Measurements from ENCODE around the gene MEF2B.

The MEF2B gene

GRCh38 chr19:19170053-19170872 is at the start of gene MEF2B:
Gene MEF2B, minus strand, starts transcription at chr19:19170263. Its CDS starts 19,528 bp downstream, at chr19:19150735.
- peak; percentile 39 to 43 for DNase-seq (ENCODE audit: low read depth in 2 of 2)

- no peak for DNase-seq (ENCODE audit: low read depth in 2 of 2)
These were observed 48.8 kb upstream of the MEF2B start for GRCh38 chr19:19218911-19219310.

DNA sequence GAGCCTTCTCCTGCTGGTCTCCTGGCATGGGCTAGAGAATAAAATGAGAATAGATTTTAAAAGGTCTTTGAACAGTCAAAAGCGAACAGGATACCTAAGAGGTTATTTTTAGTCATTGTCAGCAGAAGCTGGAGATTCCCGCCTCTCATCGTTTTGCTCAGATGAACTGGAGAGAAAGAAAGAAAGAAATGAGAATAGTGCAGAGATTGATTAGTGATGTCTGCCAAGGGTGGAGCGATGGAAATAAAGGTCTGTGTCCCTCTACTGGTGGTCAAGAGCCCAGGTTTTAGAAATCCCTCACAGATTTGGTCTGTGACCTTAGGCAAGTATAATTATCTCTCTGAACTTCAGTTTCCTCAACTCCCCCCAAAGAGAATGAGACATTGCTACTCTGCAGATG is 47.0 kb upstream of the MEF2B start:
- DNase-seq (ENCODE audit: low read depth in 2 of 2) = no peak

- DNase-seq (ENCODE audit: low read depth in 2 of 2) = no peak
These were observed 45.7 kb upstream of the MEF2B start for GRCh38 chr19:19215792-19216191.

GRCh38 chr19:19214892-19215291 is 44.8 kb upstream of the MEF2B start:
- DNase-seq (ENCODE audit: low read depth in 2 of 2) = no peak

- DNase-seq (ENCODE audit: low read depth in 2 of 2) = no peak
These were observed 44.1 kb upstream of the MEF2B start for GRCh38 chr19:19214159-19214490.

GRCh38 chr19:19213426-19214158 is 43.5 kb upstream of the MEF2B start:
- DNase-seq (ENCODE audit: low read depth in 2 of 2) = no peak

- DNase-seq (ENCODE audit: low read depth in 2 of 2) = no peak
These were observed 42.9 kb upstream of the MEF2B start for GRCh38 chr19:19212916-19213315.

DNA sequence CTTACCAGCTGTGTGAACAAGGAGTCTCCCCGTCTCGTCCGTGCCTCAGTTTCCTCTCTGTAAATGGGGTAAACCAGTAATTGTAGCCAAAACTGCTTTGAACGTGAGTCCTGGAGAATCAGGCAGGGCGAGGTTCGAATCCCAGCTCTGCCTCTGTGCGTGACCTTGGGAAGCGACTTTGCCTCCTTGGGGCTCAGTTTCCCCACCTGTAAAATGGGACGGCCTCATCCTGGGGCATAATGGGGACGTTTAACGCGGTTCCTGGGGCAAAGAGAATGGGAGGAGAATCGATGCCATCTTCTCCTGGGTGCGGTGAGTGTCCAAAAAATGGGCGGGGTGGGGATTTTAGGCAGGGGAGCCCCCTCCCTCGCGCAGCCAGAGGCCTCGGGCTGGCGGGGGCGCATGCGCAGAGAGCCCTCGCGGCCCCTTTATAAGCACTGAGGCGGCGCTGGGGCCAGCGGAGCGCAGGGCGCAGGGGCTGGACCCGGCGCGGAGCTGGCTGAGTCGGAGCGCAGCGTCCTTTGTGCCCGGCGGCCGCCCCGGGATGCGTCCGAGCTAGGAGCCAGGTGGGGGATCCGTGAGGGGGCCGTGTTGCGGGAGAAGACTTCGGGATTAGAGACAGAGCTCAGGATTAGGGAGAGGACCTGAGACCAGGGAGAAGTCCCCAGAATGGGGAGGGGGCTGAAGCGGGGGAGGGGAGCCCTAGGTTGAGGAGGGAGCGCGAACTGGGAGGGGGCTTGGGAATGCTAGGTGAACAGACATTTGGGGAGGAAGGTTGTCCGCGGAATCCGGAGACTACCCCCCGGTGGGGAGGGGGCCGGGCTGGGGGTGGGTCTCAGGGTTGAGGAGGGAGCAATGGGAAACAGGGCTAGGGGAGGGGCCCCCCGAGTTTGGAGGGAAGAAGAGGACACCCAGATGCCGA is 41.7 kb upstream of the MEF2B start, which contains the start of gene NCAN:
NCAN (plus strand) TSS at position 460 of the 922 bp plus-strand sequence. CDS start 4,996 bp downstream, outside the sequence.
- DNase-seq (ENCODE audit: low read depth in 2 of 2) = no peak

DNA sequence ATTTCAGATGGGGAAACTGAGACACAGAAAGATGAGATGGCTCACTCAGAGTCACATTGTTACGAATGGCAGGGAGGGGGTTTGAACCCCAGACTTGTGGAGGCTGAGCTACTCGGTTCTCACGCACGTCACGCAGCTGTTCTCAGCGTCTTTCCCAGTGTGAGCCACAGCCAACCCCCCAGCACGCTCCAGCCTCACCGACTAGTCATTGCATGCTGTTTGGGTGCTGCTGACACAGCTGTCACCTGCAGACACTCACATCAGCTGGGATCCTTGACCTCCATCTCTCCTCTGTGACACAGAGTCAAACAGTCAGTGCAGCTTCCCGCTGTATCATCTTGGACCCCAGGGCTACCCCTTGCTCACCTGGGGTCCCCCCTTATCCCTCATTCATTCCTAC is 39.3 kb upstream of the MEF2B start:
- DNase-seq (ENCODE audit: low read depth in 2 of 2) = no peak

GRCh38 chr19:19207637-19208572 is 37.8 kb upstream of the MEF2B start:
- no peak for DNase-seq (ENCODE audit: low read depth in 2 of 2)

DNA sequence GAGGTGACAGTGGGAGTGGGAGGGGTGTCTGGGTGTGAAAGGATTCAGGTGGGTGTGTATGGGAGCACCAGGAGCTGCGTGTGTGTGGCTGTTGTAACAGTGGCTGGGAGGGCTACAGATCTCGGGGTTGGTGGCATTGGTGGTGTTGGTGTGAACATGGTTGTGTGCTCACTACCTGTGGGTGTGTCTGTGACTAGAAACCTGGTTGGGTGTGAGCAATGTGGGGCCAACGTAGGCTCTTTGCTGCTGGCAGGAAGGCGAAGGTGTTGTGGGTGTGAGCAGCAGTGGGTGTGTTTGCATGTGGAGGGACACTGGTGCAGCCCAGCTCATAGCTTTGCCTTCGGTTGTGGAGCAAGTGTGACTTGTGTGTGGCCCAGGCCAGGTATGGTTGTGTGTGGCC is 36.9 kb upstream of the MEF2B start:
- no peak for DNase-seq (ENCODE audit: low read depth in 2 of 2)

DNA sequence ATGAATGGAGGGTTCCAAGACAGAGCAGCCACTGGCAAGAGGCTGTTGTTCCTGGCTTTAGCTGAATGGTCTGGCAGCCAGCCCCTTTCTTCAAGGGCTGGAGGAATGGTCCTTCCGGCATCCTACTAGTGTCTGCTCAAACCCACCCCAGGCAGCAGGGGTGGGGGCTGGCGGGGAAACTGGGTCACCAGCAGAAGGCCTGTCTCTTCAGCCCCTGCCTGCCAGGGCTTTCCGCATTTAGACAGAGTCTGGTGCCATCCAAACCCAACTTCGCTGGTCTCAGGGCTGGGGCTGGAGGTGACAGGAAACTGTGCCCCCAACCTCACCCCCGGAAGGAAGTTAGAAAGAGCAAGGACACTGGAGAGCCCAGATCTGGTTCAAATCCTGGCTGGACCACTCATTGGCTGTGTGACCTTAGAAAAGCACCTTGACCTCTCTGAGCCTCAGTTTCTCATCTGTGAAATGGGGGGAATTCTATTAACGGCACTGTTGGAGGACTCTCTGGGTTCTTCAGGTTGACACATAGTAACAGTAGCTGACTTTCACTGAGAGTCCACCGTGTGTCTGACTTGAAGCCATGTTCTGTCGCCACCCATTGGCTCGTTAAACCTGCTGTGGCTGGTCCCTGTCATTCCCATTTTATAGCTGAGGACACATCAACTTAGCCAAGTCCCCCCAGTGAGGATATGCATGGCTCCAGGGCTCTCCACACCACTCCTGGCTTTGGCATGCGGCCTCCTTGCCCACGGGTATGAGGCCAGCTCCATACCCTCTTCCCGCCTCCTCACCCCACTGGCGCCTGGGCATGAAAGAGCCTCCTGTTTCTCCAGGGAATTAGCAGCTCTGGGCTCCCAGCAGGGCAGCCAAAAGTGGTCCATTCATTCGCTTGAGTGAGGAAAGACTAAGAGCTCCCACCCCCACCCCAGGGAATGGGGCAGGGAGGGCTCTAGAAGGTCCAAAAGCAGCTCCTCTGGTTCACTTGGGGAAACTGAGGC is 35.6 kb upstream of the MEF2B start:
- DNase-seq (ENCODE audit: low read depth in 2 of 2) = no peak

GRCh38 chr19:19204181-19204580 is 34.1 kb upstream of the MEF2B start:
- no peak for DNase-seq (ENCODE audit: low read depth in 2 of 2)

DNA sequence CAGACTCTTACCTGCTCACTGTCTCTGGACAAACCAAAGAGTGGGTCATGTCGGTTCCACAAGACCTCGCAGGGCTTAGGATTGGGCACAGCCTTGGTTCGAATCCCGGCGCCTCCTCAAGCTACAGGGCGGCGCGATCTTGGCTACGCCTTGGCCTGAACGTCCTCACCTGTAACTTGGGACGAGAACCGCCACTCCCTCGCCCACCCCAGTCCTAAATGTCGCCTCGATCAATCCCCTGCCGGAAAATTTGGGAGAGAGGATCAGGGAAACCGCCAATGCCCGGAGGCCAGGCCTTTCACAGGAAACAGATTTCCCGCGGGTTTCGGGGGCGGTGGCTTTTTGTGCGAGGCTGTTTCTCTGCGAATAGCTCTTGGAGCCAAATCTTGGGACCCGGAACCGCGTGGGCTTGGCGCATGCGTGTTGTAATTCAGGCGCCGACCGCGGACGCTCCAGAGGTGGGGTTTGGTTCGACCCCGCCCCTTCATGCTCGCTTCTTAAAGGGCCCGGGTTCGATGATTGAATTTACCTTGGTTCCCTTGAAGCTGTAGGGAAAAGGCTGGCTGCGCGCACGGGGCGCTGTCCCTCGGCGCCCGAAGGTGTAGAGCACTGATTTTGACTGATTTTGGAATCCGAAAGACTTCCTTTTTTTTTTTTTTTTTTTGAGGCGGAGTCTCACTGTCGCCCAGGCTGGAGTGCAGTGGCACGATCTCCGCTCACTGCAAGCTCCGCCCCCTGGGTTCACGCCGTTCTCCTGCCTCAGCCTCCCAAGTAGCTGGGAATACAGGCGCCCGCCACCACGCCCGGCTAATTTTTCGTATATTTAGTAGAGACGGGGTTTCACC is 33.2 kb upstream of the MEF2B start, which contains the start of gene NR2C2AP:
NR2C2AP (minus strand) TSS at position 403 of the 845 bp plus-strand sequence; CDS start at position 49, 354 bp downstream.
- peak; percentile 84 for DNase-seq (ENCODE audit: low read depth in 2 of 2)

GRCh38 chr19:19202707-19203011 is 32.6 kb upstream of the MEF2B start:
- no peak for DNase-seq (ENCODE audit: low read depth in 2 of 2)

- DNase-seq (ENCODE audit: low read depth in 2 of 2) = no peak
These were observed 31.9 kb upstream of the MEF2B start for GRCh38 chr19:19201697-19202630.

DNA sequence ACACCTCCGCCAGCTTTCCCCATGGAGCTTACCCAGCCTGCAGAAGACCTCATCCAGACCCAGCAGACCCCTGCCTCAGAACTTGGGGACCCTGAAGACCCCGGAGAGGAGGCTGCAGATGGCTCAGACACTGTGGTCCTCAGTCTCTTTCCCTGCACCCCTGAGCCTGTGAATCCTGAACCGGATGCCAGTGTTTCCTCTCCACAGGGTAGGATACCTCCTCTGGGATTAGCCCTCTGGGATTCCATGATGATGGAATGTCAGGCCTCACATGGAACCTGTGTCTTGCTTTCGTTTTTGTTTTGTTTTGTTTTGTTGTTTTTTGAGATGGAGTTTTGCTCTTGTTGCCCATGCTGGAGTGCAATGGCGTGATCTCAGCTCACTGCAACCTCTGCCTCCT is 23.9 kb upstream of the MEF2B start:
- DNase-seq (ENCODE audit: low read depth in 2 of 2) = no peak

All from stimulated activated CD8-positive, alpha-beta memory T cell treated with anti-CD3 and anti-CD28 coated beads, Interleukin-15, amount 100 ng/mL, for 4 hours (primary cell).